ENCODE data around the gene PDXDC1.
"Not testable (repeated sequence)": the region's sequence is repeated elsewhere in the genome, so short reads cannot be mapped to it uniquely, and the experiment has no call there.

PDXDC1 gene

GRCh38 chr16:15140444-15141365 lies 165.9 kb downstream of the PDXDC1 start:
- not testable (repeated sequence) for DNase-seq

DNA sequence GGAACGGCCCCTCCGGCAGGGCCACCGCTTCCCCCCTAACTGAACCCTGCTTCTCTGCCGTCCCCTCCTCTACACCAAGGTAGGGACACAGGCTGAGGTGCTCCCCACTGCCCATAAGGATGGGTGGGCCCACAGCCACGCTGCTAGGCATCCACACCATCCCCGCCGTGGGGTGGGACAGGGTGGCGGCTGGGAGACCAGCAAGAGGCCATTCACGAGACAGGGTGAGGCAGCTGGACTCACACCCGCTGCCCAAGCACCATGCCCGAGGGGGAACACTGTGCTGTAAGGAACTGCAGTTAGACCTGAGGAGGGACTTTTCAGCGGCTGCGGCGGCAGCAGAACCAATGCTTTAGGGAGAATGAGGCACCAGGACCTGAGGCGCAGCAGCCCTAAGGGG lies 166.8 kb downstream of the PDXDC1 start:
- no peak for DNase-seq

DNA sequence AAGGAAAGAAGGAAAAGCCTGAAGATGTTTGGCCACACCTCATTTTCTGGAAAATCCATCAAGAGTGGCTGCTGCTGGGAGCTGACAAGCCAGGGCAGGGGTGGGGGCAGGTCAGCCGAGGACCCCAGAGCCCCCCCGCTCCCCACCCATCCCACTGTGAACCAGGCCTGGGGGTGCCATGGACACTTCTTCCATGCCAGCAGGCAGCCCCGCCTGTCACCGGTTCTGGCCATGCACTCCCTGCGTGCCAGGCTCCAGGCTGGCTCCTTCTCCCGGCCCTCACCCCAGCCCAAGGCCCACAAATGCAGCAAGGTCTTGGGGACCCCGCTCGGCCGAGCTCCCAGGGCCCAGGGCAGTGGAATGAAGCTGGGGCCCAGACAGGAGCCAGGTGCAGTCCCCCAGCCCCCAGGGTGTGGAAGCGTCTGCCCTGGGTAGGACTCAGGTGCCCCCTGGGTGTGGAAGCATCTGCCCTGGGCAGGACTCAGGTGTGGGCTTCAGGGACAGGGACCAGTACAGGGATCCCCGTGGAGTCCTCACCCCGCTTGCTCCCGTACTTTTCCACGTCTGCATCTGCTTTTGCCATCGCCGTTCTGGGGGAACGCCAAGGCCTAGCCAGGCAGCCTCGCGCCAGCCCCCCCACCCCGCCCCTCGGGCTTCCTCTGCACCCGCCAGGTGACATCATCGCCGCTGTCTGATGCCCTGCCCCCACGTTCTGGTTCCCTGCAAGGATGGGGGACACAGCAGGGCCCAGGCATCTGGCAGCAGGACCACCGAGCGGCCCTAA lies 167.5 kb downstream of the PDXDC1 start:
- DNase-seq: not testable (repeated sequence)

DNA sequence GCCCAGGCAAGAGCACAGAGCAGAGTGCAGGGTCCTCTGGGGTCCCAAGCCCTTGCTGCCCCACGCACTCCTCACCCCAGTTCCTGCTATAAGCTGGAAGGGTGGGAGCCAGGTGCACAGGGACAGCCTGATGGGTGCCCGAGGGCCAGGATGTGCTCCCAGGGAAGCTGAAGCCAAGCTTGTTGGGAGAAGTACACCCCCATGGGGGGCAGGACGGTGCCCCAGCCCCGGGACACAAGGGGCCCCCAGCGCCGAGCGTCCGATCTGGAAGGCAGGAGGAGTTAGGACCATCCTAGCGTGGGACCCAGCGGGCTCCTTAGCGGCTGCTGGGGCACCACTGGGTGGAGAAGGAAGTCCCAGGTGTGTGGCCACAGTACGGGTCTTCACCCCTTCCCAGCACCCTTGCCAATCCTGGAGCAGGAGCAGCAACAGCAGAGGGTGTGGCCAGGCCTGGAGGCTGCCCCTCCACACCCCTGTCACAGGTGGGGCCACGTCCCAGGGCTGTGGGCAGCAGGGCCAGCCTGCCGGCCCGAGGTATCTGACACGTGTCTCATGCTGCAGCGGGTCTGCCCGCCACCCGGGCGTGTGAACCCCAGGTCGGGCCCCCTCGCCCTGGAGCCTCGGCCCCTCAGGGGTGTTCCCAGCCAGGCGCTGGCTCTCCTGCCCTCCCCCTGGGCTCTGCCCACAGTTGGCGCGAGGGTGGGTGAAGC lies 168.2 kb downstream of the PDXDC1 start:
- DNase-seq: not testable (repeated sequence)

DNA sequence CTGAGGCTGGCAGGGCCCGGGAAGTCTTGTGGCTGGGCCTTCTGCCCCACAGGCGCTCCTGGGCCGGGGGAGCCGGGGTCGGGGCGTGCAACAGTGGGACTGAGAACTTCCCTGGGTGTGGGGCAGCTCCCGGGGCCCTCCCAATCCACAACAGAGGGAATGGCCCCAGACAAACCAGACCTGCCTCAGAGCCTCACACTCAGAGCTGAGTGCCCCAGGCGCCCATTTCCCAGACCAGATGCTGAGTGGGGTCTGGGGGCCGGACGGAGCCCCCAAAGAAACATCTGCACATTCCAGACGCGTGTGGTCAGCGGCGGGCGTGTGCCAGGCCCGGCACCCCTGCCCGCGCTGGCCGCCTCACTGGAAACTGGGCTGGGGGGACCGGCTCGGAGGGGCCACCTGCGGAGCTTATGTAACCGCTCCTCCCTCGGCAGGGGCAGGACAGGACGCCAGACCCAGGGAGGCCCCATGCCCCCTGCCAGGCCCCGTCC lies 168.8 kb downstream of the PDXDC1 start:
- DNase-seq: not testable (repeated sequence)

DNA sequence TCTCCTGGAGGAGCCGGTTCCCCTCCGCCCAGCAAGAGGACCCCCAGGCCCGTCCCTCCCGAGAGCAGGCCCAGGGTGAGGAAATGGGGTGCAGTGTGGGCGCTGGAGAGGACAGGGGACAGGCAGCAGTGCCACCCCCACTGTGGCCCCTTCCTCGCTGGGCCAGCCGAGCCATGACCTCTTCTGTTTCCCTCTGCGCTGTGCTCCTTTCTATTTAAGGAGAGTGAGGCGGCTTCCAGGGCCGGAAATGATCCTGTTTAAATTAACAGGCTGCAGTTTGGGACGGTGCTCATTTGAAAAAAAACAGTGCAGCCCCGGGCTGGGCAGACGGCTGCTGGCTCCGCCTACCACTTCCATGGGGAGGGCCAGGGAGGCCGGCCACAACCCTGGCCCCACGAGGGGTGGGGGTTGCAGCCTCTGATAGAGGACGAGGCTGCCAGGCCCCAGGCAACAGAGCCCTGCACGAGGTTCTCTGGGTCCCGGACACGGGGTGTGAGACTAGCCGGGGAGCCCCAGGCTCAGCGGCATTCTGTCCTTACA lies 169.3 kb downstream of the PDXDC1 start:
- not testable (repeated sequence) for DNase-seq

DNA sequence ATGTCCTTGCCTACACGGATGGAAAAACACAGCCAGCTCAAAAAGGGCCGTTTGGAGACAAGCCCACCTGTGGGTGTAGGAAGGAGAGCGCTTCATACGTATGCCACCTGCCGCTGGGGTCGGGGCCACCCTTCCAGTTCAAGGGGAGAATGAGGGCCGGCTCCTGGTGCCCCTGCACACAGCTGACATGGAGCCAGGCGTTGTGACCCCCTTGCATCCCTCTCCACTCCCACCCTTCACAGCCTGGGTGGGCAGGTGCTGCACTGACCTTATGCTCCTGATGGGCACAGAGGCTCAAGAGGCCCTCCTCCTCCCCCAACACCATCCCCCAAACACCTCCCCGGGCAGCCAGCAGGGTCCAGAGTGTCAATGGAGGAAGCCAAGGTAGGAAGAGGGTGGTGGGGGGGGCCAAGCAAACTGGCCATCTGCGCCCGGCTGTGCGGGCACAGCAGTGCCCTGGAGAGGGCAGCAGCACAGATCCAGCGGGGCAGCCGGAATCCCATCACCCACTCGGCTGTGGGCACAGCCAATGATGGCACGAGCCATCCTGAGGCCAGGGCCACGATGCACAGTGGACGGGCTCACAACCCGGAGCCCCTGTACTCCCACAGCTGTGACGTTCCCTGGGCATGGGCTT lies 170.1 kb downstream of the PDXDC1 start:
- not testable (repeated sequence) for DNase-seq

GRCh38 chr16:15145418-15146263 lies 170.8 kb downstream of the PDXDC1 start:
- DNase-seq: not testable (repeated sequence)

DNA sequence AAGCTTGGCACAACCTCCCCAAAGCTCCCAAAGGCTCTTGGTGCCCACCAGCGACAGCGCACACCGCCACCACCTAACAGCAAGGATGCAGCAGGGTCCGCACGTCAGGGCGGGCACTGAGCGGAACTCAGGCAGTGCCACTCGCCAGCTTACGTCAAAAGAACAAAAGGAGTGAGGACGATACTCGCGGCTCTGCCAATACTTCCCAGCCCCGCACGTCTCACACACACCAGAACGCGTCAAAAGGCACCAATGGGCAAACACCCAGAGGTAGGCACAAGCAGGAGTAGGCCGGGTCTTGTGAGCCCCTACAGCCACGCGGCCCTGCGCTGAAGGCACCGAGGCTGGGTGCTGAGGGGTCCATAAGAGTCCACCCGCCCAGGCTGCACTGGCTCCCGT lies 171.4 kb downstream of the PDXDC1 start:
- DNase-seq: not testable (repeated sequence)

- DNase-seq: not testable (repeated sequence)
Measured at GRCh38 chr16:15148831-15149230, 174.0 kb downstream of the PDXDC1 start.

DNA sequence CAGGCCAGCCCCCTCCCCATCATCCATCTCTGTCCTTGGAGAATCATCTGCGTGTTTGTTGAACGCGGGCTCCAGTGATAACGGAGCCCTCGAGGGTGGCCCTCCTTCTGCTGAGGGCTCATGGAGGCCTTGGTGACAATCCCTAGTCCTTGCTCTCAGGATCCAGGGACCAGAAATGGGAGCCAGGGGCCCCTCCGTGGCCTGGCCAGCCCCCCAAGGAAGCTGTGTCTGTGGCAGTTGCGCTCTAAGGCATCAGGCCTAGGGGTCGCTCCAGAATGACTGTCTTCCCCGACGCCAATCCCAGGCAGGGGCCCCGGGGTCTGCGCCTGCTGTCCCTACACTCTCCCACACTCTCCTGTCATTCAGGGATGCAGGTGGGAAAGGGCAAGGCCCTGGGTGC lies 174.4 kb downstream of the PDXDC1 start:
- not testable (repeated sequence) for DNase-seq

DNA sequence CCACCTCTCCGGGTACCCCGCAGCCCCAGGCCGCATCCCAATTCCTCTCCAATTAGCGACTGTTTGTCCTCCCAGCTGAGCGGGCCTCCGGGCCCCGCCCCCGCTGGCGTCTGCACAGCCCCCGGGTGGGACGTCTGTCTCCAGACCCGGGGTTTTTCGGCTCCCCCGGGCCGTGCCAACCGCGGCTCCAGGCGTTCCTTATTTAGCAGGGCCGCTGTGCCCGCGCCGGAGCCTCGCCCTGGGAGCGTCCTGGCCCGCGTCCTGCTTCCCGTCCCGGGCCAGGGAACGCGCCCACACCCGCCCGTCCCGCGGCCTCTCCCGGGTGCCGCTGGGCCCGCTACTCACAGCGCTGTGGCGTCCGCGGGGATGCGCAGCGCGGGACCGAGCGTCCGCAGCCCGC lies 179.2 kb downstream of the PDXDC1 start:
- peak; percentile 27 for DNase-seq

DNA sequence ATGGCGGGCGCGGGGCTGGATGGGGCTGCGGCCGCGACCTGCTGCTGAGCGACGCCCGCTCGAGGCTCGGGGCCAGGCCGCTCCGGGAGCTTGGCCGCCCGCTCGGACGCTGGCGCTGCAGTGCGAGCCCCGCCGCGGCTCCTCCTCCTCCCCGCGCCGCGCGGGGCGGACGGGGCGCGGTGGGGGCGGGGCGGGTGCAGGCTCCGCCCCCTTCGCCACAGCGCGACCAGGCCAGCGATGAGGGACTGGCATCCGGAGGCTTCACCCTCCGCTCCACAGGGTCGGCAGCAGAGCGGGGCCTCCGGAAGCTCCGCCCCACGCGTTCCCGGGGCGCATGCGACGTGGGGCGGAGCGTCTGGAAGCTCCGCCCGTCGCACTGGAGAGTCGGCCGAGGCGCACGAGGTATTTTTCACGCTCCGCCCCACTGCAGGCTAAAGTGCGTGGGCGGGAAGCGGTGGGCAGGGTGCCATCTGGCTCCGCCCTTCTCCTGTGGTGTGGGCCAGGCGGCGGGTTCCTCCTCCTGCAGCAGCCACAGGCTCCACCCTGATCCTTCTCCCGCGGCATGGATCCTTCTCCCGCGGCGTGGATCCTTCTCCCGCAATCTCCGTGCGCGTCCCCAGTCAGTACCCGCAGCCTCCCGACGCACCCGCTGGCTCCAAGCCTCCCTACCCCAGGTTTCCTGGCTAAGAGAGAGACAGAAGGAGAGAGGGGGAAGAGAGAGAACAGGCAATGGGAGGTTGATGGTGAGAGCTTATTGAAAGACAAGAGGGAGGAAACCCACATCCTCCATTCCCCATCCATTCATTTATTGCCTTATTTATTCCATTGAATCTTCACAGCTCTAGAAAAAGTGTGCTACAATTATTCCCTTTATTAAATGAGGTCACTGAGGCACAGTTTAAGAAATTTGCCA lies 180.1 kb downstream of the PDXDC1 start:
- DNase-seq: peak; percentile 94

DNA sequence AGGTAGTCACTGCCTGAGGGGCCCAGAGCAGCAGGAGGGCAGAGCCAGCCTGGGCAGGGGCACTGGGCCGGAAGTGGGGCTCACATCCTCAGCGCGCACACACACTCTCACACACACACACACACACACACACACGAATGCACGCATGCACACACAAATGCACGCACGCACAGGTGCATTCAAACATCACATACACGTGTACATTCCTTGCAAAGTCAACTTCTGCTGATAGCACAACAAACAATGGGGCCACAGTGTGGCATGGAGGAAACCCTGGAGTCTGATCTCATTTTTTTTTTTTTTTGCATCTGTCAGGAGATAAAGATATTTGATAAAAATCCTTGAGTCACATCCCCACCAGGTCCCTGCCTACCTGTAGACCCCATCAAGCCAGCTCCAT lies 182.8 kb downstream of the PDXDC1 start:
- DNase-seq: not testable (repeated sequence)

DNA sequence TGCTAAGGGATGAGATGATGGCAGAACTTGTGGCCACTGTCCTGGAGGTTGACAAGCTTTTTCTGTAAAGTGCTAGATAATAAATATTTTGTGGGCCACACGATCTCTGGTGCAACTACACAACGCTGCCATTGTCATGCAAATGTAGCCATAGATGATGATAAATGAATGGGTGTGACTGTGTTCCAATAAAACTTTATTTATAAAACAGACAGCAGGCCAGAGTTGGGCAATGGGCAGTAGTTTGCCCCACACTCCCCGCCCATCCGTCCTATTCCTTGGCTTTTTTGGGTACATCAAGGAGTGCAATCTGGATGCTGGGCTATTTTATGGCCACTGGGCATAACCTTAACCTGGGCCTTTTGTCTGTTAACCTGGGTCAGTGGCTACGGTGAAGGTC lies 184.8 kb downstream of the PDXDC1 start:
- not testable (repeated sequence) for DNase-seq

- not testable (repeated sequence) for DNase-seq
Measured at GRCh38 chr16:15160571-15160970, 185.7 kb downstream of the PDXDC1 start.

- not testable (repeated sequence) for DNase-seq
Measured at GRCh38 chr16:15163055-15163454, 188.2 kb downstream of the PDXDC1 start.

- not testable (repeated sequence) for DNase-seq
Measured at GRCh38 chr16:15166177-15166576, 191.4 kb downstream of the PDXDC1 start.

DNA sequence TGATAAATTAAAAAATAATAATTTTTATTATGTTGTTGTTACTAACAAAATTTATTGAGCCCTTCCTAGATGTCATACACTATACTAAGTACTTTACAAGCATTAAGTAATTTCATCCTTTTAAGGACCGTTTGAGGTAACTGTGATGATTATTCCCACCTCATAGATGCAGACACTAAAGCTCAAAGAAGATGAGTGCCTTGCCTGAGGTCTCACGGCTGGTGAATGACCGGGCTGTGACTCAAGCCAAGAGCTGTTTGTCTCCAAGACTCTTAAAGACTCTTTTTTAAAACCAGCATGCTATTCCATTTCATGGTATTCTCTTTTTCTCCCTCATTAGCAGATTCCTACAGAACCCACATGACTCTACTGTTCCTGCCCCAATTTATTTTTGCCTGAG lies 193.5 kb downstream of the PDXDC1 start:
- DNase-seq: not testable (repeated sequence)

Data from suppressor macrophage treated with lipopolysaccharide for 4 hours (primary cell).